SK-N-SH (cell line): ENCODE data around the gene TP53I3. TPM values are rescaled to one million over a fixed set of nuclear protein-coding genes. Genes with fewer than 3 reads are reported as not detected.

Experiments used
- CTCF ChIA-PET: fragments of 300-600, 350-600 bp; formaldehyde crosslinking; extraction: SDS; loops from one replicate; lab custom pipeline; 2021; lab: Yijun Ruan, JAX
- POLR2A ChIA-PET: fragments of 350-600 bp; sonication (Branson Sonifier 250); formaldehyde crosslinking; extraction: SDS; loops from one replicate; lab custom pipeline; 2020; ENCODE audit warnings: antibody characterized with exemption, inconsistent platforms; lab: Yijun Ruan, JAX
- DNase-seq: peaks from one replicate; pipeline ENCODE4 v3.0.0; 2012
- H2AFZ ChIP-seq: fragments of 200-600 bp; sonication (generic); 2 replicates; pipeline ENCODE4 v1.8.1; 2016; ENCODE audit warnings: antibody characterized with exemption, mild to moderate bottlenecking, low read depth
- H3F3A ChIP-seq: fragments of 200-600 bp; sonication (generic); replicated peaks from 2 replicates; pipeline ENCODE3; 2016; ENCODE audit warnings: antibody characterized with exemption, mild to moderate bottlenecking; ENCODE audit not compliant: insufficient read depth
- H3K27ac ChIP-seq, 2 experiments: fragments of 200-500 bp in 1 of 2; fragments of 200-600 bp in 1 of 2; sonication (Bioruptor generic) in 1 of 2; sonication (generic), shearing (Covaris generic) in 1 of 2; 2 replicates each; pipeline versions ENCODE4 v1.5.1 to v1.6.1; 2014 to 2016; ENCODE audit warnings: low read depth in 2 of 2, inconsistent platforms in 1 of 2, low read length in 1 of 2, mild to moderate bottlenecking in 1 of 2, mixed read lengths in 1 of 2
- H3K27me3 ChIP-seq: fragments of 200-600 bp; sonication (generic), shearing (Covaris generic); 2 replicates; pipeline ENCODE4 v1.6.1; 2016; ENCODE audit warnings: mixed run types; ENCODE audit not compliant: insufficient read depth
- H3K36me3 ChIP-seq, 2 experiments: fragments of 200-500 bp in 1 of 2; fragments of 200-600 bp in 1 of 2; sonication (Bioruptor generic) in 1 of 2; sonication (generic) in 1 of 2; replicated peaks in 1 of 2; 2 replicates each; pipeline versions ENCODE3 to v1.5.1; 2014 to 2016; ENCODE audit warnings: low read length in 1 of 2, mild to moderate bottlenecking in 1 of 2; ENCODE audit not compliant: insufficient read depth in 2 of 2, control insufficient read depth in 1 of 2
- H3K4me1 ChIP-seq, 2 experiments: fragments of 200-500 bp in 1 of 2; fragments of 200-600 bp in 1 of 2; sonication (Bioruptor generic) in 1 of 2; sonication (generic), shearing (Covaris generic) in 1 of 2; 2 replicates each; pipeline versions ENCODE4 v1.5.1 to v1.6.1; 2014 to 2016; ENCODE audit warnings: low read depth in 1 of 2, low read length in 1 of 2, mixed run types in 1 of 2; ENCODE audit not compliant: insufficient read depth in 2 of 2, control insufficient read depth in 1 of 2
- H3K4me2 ChIP-seq: fragments of 200-600 bp; sonication (generic), shearing (Covaris generic); 2 replicates; pipeline ENCODE4 v1.6.1; 2017; ENCODE audit warnings: mixed run types
- H3K4me3 ChIP-seq, 2 experiments: fragments of 200-500 bp in 1 of 2; fragments of 200-600 bp in 1 of 2; sonication (Bioruptor generic) in 1 of 2; sonication (generic), shearing (Covaris generic) in 1 of 2; 2 replicates each; pipeline versions ENCODE4 v1.5.1 to v1.8.1; 2014 to 2016; ENCODE audit warnings: low read depth in 2 of 2, inconsistent platforms in 1 of 2, low read length in 1 of 2, mild to moderate bottlenecking in 1 of 2, mixed read lengths in 1 of 2, moderate library complexity in 1 of 2
- H3K79me2 ChIP-seq: fragments of 200-600 bp; sonication (generic); 2 replicates; pipeline ENCODE4 v1.8.1; 2017; ENCODE audit warnings: mild to moderate bottlenecking; ENCODE audit not compliant: insufficient read depth
- H3K9ac ChIP-seq: fragments of 200-600 bp; sonication (generic); 2 replicates; pipeline ENCODE4 v1.6.1; 2017; ENCODE audit warnings: mixed run types
- H3K9me2 ChIP-seq: fragments of 200-600 bp; sonication (generic); 2 replicates; pipeline ENCODE4 v1.6.1; 2017; ENCODE audit warnings: mixed run types
- H3K9me3 ChIP-seq: fragments of 200-600 bp; sonication (generic); 2 replicates; pipeline ENCODE4 v1.6.1; 2017; ENCODE audit warnings: mixed run types, mild to moderate bottlenecking, moderate library complexity
- H4K20me1 ChIP-seq: fragments of 200-600 bp; sonication (generic); 2 replicates; pipeline ENCODE4 v1.6.1; 2017; ENCODE audit warnings: mild to moderate bottlenecking, mixed run types; ENCODE audit not compliant: insufficient read depth
- EZH2phosphoT487 ChIP-seq: fragments of 200-600 bp; sonication (generic); IDR thresholded peaks from 2 replicates; pipeline ENCODE4 v1.6.1; 2017; ENCODE audit warnings: low read depth, mixed run types, mild to moderate bottlenecking, antibody characterized with exemption, moderate library complexity, borderline replicate concordance
- FOSL2 ChIP-seq: IDR thresholded peaks from 2 replicates; pipeline ENCODE4 v1.4.0; 2012; ENCODE audit warnings: low read depth, mild to moderate bottlenecking, moderate library complexity, borderline replicate concordance
- FOXM1 ChIP-seq: IDR thresholded peaks from 2 replicates; pipeline ENCODE4 v1.4.0; 2012; ENCODE audit warnings: low read depth, mild to moderate bottlenecking
- MAX ChIP-seq: IDR thresholded peaks from 2 replicates; pipeline ENCODE4 v1.4.0; 2012; ENCODE audit warnings: low read depth
- MEF2A ChIP-seq: IDR thresholded peaks from 2 replicates; pipeline ENCODE4 v1.4.0; 2012; ENCODE audit warnings: low read depth, borderline replicate concordance
- MXI1 ChIP-seq: IDR thresholded peaks from 2 replicates; pipeline ENCODE4 v1.6.1; 2012; ENCODE audit warnings: mild to moderate bottlenecking, low read depth, low read length, improper control_type of control experiment
- PBX3 ChIP-seq: IDR thresholded peaks from 2 replicates; pipeline ENCODE4; 2012
- POLR2AphosphoS5 ChIP-seq: IDR thresholded peaks from 2 replicates; pipeline ENCODE4 v1.6.1; 2012; ENCODE audit warnings: low read depth, low read length
- RCOR1 ChIP-seq: fragments of 150-350 bp; IDR thresholded peaks from 2 replicates; pipeline ENCODE4 v1.6.1; 2017; ENCODE audit warnings: antibody characterized with exemption, low read length
- RFX5 ChIP-seq: IDR thresholded peaks from 2 replicates; pipeline ENCODE4 v1.6.1; 2012; ENCODE audit warnings: mild to moderate bottlenecking, improper control_type of control experiment, low read length
- RXRA ChIP-seq: IDR thresholded peaks from 2 replicates; pipeline ENCODE4 v1.4.0; 2012; ENCODE audit warnings: low read depth, mild to moderate bottlenecking, borderline replicate concordance
- TCF12 ChIP-seq: IDR thresholded peaks from 2 replicates; pipeline ENCODE4 v1.4.0; 2012
- USF2 ChIP-seq: fragments of 150-350 bp; IDR thresholded peaks from 2 replicates; pipeline ENCODE4 v1.6.1; 2017; ENCODE audit warnings: antibody characterized with exemption, low read length, low read depth, borderline replicate concordance
- YY1 ChIP-seq: IDR thresholded peaks from 2 replicates; pipeline ENCODE4 v1.4.0; 2012; ENCODE audit warnings: low read depth, mild to moderate bottlenecking
- WGBS: methylation state at CpG from one replicate; pipeline ENCODE4 v1.1.6; 2017; ENCODE audit warnings: low lambda C conversion rate; 5-methylcytosine and 5-hydroxymethylcytosine counted together
- polyA plus RNA-seq, 3 experiments: library from polyadenylated mRNA; depleted of rRNA; stranded (reverse); fragments of >200 nt; gene quantifications; 2 replicates each; pipeline ENCODE4 v1.2.3, GENCODE V29; 2012
- TF ChIP-seq, protein P1 (sequence below): IDR thresholded peaks from 2 replicates; pipeline ENCODE4 v1.4.0; 2012; ENCODE audit warnings: low read depth, borderline replicate concordance
- TF ChIP-seq, protein P2 (sequence below): fragments of 150-350 bp; IDR thresholded peaks from 2 replicates; pipeline ENCODE4 v1.6.1; 2016; ENCODE audit warnings: mild to moderate bottlenecking, low read depth, low read length
- TF ChIP-seq, protein P3 (sequence below): IDR thresholded peaks from 2 replicates; pipeline ENCODE4 v1.6.1; 2012; ENCODE audit warnings: mild to moderate bottlenecking, low read depth, low read length, moderate library complexity

Gene TP53I3
- polyA plus RNA-seq, 1 of the 3 experiments (the other 2 are of a cell fraction), result 110 TPM

- Histone ChIP-seq H3K9ac (no peak overlapping the region), H3K27ac (no peak overlapping the region), H2AFZ (no peak overlapping the region), H3K36me3 (peaks cover 0 to 11% of the 10 kb centered on the region in 2 experiments), H3K4me3 (no peak overlapping the region), H3K4me1 (peaks cover 0 to 18% of the 10 kb centered on the region in 2 experiments; a peak in 1 of 4 replicates), H3K9me2 (no peaks in the 10 kb centered on the region), H4K20me1 (no peaks in the 10 kb centered on the region), H3K79me2 (no peaks in the 10 kb centered on the region), H3K27me3 (no peaks in the 10 kb centered on the region), H3F3A (peaks cover 11% of the 10 kb centered on the region), H3K9me3 (no peaks in the 10 kb centered on the region), H3K4me2 (no peak overlapping the region)
- ChIA-PET POLR2A (interaction anchor here (1.0 kb wide), 1 partner anchor 13 kb away, joined by 4 read pairs; no protein-coding TSS in a partner anchor), CTCF (interaction anchor here (0.6 to 1.7 kb wide), 6 partner anchors 17 to 1088 kb away, joined by 3 to 4 read pairs (median 3); partner anchors contain the start of gene SF3B6)
- TF ChIP-seq POLR2AphosphoS5 (no peak), MEF2A (no peak), MAX (no peak), RXRA (no peak), TCF12 (no peak), EZH2phosphoT487 (no peak), MXI1 (no peak), RFX5 (no peak)
- TF ChIP-seq, protein P1, sequence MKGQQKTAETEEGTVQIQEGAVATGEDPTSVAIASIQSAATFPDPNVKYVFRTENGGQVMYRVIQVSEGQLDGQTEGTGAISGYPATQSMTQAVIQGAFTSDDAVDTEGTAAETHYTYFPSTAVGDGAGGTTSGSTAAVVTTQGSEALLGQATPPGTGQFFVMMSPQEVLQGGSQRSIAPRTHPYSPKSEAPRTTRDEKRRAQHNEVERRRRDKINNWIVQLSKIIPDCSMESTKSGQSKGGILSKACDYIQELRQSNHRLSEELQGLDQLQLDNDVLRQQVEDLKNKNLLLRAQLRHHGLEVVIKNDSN, result no peak
- TF ChIP-seq, protein P2, sequence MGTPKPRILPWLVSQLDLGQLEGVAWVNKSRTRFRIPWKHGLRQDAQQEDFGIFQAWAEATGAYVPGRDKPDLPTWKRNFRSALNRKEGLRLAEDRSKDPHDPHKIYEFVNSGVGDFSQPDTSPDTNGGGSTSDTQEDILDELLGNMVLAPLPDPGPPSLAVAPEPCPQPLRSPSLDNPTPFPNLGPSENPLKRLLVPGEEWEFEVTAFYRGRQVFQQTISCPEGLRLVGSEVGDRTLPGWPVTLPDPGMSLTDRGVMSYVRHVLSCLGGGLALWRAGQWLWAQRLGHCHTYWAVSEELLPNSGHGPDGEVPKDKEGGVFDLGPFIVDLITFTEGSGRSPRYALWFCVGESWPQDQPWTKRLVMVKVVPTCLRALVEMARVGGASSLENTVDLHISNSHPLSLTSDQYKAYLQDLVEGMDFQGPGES, result no peak
- no peak for DNase-seq
- 96% methylated on average over 1 of the region's 1 CpG for WGBS
Observed at GRCh38 chr2:24052951-24053350, 31.7 kb downstream of the TP53I3 start.

DNA sequence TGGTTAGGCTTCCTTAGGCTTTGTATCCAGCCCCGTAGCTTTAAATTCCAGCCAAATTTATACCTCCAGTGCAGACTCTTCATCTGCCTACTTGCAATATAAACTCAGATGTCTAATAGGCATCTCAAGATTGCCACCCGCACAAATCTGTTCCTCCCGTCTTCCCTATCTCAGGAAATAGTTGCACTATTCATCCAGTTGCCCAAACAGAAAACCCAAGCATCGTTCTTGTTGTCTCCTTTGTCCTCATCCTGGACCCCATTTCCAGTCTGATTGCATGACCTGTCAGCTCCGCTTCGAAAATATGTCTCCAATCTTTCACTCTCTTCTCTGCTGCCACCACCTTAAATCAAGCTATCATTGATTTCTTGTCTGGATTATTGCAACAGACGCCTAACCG, 32.8 kb downstream of the TP53I3 start:
- peaks cover 15% of the 10 kb centered on the region for H3F3A ChIP-seq
- H2AFZ ChIP-seq, result no peak overlapping the region
- ChIA-PET POLR2A (interaction anchor here (1.3 kb wide), 1 partner anchor 112 kb away, joined by 3 read pairs; the partner anchor contains the start of gene UBXN2A), CTCF (interaction anchor here (0.5 to 3.9 kb wide), 6 partner anchors 9 to 232 kb away, joined by 3 to 43 read pairs (median 8); partner anchors contain the start of gene TP53I3)
- H3K36me3 ChIP-seq, result peaks cover 0 to 11% of the 10 kb centered on the region in 2 experiments
- 93% methylated on average over 8 of the region's 8 CpGs for WGBS
- no peak for DNase-seq
- no peaks in the 10 kb centered on the region for H3K9me3 ChIP-seq
- H3K4me3 ChIP-seq, result no peak overlapping the region
- H3K4me1 ChIP-seq, result peaks cover 3 to 23% of the 10 kb centered on the region in 2 experiments; a peak in 1 of 4 replicates
- H4K20me1 ChIP-seq, result no peaks in the 10 kb centered on the region
- no peaks in the 10 kb centered on the region for H3K27me3 ChIP-seq
- no peak overlapping the region for H3K27ac ChIP-seq
- H3K79me2 ChIP-seq, result peaks cover 3% of the 10 kb centered on the region; the same call in 1 of the 2 replicates
- no peaks in the 10 kb centered on the region for H3K9me2 ChIP-seq
- H3K4me2 ChIP-seq, result no peak overlapping the region
- H3K9ac ChIP-seq, result no peak overlapping the region
- TF ChIP-seq RCOR1 (no peak), MXI1 (no peak), FOSL2 (no peak), TCF12 (no peak), MEF2A (no peak), YY1 (no peak), EZH2phosphoT487 (no peak), USF2 (no peak), PBX3 (no peak), RFX5 (no peak), FOXM1 (no peak)
- TF ChIP-seq, protein P3, sequence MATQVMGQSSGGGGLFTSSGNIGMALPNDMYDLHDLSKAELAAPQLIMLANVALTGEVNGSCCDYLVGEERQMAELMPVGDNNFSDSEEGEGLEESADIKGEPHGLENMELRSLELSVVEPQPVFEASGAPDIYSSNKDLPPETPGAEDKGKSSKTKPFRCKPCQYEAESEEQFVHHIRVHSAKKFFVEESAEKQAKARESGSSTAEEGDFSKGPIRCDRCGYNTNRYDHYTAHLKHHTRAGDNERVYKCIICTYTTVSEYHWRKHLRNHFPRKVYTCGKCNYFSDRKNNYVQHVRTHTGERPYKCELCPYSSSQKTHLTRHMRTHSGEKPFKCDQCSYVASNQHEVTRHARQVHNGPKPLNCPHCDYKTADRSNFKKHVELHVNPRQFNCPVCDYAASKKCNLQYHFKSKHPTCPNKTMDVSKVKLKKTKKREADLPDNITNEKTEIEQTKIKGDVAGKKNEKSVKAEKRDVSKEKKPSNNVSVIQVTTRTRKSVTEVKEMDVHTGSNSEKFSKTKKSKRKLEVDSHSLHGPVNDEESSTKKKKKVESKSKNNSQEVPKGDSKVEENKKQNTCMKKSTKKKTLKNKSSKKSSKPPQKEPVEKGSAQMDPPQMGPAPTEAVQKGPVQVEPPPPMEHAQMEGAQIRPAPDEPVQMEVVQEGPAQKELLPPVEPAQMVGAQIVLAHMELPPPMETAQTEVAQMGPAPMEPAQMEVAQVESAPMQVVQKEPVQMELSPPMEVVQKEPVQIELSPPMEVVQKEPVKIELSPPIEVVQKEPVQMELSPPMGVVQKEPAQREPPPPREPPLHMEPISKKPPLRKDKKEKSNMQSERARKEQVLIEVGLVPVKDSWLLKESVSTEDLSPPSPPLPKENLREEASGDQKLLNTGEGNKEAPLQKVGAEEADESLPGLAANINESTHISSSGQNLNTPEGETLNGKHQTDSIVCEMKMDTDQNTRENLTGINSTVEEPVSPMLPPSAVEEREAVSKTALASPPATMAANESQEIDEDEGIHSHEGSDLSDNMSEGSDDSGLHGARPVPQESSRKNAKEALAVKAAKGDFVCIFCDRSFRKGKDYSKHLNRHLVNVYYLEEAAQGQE, result no peak
- TF ChIP-seq, protein P1, result no peak
